Measurements from ENCODE around the gene ARHGEF3.

ARHGEF3 gene

DNA sequence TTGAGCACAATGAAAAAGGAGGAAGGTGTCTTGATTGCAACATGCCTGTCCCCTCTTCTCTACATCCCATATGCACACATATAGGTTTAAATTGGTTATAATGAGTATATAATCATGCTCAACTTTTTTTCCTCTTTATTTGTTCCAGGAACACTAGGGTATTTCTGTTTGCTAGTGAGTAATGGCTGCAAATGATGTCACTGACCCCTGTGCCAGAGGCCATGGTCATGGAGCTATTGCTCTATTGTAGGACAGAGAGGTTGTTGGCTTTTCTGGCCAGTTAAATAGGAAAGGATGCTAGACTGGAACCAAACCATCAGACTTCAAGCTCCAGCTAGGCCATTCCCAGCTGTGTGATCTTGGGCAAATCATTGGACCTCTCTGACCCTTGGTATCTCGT is 9.6 kb downstream of the ARHGEF3 start:
- no peak for DNase-seq

DNA sequence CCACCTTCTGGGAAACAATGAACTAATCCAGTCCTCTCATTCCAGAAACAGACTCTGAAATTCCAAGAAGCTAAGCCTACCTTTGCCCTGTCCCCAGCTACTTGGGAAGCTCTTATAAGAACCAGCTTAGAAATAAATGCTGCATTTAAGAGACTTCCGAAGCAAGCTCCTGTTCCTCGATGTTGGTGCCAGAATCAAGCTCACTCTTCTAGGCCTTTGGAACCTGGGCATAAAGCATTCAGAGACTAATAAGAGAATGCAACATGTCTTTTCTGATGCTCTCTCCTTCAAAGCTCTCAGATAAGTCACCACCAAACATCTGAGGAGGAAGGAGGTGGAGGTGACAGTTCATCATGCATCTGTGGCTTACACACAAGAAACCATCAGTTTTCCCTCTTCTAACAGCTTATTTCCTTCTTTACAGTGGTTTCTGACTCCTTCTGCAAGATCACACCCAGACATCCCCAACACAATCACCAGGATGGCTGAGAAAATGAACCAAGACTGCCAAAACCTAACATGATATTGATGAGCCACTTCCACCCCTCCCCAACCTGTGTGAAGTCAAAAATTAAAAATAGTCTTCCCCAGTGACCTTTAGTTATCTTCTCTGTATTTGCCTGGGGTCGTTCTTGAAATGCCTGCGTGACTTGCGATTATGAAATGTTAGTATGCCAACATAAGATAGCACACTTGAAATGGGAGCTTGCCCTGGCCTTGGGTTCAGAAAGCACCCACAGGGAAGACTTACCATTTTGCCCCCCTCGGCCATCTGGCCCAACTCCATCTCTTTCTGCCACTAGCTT is 11.5 kb downstream of the ARHGEF3 start:
- DNase-seq = peak; percentile 70

DNA sequence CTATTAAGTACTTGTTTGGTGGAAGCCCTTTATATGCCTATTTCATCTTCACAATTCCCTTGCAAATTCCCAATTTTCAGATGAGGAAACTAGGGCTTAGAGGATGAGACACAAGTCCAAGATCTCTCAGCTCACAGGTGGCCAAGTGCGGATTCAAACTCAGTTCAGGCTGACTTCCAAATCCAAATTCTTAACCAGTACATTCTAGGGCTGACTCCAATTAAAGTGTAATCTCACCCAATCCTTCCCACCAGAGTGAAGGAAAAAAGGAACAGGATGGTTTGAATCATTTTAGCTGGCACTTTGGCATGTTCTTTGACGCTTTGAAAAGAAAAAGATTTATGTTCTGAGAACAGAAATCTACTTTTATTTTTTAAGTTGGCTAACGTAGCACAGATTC is 12.7 kb downstream of the ARHGEF3 start:
- no peak for DNase-seq

DNA sequence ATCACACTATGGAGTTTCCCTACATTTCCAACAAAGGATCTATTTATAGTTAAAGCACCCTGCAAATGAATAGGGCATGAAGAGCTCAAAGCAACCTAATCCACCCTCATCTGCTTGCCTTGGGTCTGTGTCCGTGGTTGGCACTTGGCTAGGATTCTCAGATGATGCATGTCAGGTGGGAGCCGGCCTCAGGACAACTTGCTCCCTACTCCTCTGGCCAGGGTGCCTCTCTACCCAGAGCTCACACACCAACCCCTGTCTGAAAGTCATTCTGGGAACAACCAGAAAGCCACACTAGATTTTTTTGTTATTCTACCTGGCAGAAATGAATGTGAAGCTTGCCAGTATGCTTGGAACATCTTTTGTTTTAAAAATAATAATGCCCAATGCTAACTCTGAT is 13.2 kb downstream of the ARHGEF3 start:
- DNase-seq = peak; percentile 74

DNA sequence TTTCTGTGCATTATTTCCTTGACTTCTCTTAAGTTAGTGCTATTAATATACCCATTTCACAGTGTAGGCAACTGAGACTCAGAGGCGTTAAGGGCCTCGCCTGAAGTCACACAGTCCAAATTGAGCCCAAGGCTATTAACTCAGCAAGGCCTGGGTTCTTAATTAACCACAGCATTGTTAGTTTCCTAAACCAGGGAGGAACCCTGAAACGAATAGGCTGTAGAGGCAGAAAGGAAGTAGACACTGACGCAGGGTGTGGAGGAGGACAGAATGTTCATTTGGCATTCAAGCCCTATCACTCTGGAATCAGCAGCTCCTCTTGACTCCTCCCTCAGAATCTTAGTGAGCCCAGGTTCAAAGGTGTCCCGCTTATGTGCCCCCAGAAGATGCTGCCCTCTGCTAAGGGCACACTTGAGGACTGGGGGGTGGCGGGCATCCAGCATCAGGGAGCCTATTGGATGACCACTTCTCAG is 13.9 kb downstream of the ARHGEF3 start:
- DNase-seq = peak; percentile 41

DNA sequence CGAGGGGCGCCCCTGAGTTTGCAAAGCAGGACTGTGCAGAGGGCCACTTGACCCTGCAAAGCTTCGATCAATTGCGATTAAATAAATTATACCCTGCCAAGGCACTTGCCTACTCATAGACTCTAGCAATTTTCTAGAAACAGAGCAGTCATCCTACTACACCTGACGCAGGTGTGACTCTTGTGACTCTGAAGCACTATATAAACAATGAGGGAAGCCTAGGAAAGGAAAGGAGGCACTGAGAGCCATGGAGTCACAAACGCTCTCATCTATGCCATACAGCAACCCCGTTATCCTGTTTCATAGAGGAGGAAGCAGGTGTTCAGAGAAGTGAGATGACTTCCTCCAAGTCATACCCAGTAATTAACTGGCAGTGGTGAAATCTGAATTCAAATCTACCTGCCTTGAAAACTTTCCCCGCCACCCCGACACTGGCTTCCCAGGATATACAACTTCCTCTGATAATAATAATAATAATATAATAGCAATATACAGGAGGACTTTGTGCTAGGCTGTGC is 14.4 kb downstream of the ARHGEF3 start:
- DNase-seq = no peak

DNA sequence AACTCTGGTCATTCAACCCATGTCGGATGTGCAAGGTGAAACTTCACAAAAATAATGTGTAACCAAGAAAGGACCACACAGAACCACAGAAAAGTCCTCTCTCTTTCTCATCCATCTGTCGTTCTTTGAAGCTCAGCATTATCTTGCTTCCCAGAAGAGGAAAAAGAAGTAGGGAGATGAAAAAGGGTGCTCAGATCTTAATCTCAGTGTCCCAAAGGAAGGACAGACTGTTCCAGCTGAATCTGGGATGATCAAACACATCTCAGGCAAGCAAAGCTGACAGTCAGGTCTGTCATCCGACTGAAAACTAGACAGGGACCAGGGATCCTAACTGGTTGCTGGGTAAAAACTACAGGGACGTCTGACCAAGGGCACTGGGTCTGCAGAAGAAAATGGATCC is 16.2 kb downstream of the ARHGEF3 start:
- DNase-seq = no peak

DNA sequence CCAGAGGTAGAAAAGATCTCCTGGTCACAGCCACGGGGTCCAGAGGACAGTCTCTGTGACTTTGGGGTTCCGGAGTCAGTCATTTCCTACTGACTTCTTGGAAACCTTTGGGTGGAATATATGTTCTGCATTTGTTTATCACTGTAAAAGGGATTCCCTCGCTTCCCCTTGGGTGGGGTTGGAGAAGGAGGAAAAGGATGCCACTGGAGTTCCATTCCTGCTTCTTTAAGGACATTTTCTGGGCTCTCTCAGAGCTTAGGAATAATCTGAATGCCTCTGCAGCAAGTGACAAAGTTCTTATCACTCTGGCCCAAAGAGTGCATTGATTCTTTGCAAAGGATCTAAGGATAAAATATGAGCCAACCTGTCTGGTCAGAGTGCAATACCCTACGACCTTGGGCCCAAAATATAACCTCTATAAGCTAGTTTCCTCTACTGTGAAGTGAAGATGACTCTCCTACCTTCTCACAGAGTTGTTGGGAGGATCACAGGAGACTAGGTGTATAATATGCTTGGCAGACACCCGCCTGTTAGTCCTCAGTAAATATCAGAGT is 17.2 kb downstream of the ARHGEF3 start:
- no peak for DNase-seq

DNA sequence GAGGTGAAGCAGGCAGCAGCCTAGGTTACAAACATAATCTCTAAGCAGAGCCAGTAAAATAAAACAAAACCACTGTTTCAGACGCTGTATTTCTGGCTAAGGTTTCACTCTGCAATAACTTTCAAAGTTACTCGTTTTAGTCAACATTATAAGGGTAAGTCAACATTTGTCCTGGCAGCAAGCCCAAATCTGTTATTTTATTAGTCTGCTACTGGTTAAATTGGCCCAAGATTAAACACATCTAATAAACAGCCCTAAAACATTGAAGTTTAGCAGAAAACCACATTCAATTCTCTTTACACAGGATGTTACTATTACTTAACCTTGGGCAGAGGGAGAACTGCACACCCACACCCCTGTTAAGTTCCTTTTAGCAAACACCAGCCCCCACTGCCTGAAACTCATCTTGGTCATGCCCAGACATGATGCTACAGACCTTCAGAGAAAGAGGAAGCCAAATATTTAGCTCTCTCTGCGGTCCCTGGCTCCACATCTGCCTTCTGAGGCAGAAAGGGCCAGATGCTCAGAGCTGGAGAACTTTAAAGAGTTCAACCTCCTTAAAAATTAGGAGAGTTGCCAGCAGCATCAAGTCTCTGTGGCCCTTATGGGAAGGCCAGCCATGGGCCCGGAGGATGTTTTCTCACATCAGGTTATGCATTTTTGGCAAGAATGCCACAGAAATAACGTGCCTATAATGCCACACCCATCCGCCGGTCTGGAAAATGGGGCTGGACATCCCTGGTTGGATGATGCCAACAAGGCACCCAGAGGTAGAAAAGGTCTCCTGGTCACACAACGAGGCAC is 17.9 kb downstream of the ARHGEF3 start:
- DNase-seq = peak; percentile 87

DNA sequence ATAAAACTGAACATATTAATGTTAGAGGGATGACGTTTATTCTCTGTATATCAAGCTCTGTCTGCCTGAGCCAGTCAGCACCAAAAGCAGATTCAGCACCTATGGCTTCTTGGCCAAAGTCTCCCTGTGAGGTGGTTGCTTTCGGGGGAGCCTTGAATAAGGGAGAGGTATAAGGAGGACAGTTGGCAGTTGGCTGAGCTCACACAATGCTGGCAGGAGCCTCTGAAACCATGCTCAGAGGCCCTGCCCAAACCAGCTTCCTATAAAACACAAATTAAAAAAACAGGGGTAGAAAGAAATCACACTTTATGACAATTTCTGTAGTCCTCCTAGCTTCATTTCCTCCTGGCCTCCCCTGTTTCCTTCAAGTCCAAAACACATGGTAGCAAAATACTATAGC is 18.8 kb downstream of the ARHGEF3 start:
- no peak for DNase-seq

DNA sequence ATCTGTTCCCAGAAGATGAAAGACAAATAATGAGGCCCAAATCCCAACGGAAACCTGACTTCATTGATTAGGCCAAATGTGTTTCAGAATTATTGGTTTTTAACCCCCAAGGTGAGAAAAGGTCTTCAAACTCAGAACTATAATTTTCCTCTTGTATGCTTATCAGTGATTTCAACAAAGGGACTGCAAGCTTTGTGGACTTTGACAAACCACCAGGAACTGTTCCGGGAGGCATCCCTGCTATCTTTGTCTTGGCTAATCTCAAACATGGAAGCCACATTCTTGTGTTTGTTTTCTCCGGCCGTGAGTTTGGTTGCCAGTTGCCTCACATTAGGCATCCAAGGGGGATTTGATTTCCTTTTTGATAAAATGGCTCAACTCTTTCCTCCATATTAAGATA is 19.5 kb downstream of the ARHGEF3 start:
- no peak for DNase-seq

DNA sequence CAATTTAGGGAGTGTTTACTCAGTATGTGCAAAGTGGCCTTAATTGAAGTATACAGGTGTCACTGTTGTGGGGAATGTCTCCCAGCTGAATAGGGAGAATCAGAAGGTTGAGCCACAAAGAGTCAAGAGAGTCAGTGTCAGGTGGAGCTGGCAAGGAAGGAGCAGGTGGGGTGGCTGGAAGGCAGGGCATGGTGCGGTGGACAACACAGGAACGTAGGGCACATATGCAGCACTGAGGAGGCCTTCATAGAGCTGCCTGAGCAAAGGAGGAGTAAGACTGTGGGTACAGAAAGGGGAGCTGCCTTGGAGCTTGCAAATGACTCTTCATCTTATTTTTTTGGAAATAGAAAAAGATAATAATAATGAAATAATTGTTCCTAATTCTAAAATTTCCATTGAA is 20.0 kb downstream of the ARHGEF3 start:
- no peak for DNase-seq

DNA sequence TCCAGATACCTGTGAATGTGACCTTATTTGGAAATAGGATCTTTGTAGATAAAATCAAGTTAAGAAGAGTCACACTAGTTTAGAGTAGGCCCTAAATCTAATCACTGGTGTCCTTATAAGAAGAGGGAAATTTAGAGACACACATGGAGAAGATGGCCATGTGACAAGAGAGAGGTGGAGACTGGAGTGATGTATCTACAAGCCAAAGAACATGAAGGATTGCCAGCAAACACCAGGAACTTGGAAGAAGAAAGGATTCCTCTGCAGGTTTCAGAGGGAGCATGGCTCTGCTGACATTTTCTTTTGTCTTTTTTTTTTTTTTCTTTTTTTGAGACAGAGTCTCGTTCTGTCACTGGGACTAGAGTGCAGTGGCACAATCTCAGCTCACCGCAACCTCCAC is 20.8 kb downstream of the ARHGEF3 start:
- DNase-seq = no peak

DNA sequence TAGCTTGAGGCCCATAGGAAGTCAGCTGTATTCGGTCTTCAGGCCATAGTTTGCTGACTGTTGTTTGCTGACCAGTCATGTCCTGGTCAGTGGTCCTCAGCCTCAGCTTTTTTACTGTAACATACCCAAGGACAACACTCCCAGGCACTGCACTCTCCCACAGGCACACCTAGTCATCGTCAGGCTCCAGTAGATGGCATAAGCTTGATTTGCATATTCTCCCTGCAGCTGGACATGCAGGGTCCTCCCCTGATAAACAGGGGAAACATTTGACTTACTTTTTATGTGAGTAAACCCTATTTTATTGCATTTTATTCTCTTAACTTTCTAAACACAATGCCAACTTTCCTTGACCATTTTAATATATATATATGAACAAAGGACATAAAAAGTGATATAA is 22.9 kb downstream of the ARHGEF3 start:
- DNase-seq = no peak

DNA sequence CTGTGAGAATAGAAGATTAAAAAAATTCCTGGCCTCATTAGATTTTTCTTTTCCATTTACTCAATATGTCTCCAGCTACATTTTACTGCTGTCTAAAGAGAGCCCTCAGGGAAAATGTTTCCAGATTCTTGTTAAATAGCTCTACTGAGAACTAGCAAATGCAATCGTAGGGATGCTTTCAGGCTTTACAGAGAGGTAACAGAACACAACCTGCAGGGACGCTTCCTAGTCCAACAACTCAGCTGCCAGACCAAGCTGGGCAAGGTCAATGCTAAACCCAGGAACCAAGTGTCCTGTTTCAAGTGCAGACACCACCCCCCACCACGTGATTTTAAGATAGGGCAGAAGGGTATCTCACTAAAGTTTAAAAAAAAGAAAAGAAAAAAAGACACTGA is 25.2 kb downstream of the ARHGEF3 start:
- no peak for DNase-seq

DNA sequence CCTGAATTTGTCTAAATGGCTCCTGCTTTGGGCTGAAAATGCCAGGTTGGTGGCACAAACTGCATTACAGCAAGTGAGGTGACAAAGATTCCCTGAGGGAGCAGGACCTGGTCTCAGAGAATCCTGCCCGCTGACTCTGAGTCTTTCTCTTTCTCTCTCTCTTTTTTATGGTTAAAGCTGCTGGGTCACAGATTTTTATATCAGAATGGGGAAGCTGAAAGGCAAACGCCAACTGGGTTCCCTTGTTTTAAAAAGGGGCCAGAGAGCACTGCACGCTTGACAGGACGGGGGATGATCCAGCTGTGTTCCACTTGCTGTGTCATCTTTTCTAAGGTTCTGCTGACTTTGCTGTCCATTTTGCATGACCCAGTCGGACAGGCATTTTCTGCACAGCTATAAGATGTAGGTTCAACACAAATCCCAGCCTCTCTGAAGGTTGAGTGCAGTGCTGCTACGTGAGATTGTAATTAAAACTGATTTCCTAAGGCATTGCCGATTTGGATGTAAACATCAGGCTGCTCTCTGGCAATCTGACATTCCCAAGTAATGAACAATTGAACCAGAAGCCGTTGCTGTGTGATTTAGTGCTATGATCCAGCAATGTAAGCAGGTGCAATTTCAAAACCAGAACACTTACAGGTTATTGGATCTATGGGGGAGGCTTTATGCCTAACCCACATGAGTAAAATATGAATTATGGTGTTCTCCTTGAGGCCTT is 25.8 kb downstream of the ARHGEF3 start:
- no peak for DNase-seq

DNA sequence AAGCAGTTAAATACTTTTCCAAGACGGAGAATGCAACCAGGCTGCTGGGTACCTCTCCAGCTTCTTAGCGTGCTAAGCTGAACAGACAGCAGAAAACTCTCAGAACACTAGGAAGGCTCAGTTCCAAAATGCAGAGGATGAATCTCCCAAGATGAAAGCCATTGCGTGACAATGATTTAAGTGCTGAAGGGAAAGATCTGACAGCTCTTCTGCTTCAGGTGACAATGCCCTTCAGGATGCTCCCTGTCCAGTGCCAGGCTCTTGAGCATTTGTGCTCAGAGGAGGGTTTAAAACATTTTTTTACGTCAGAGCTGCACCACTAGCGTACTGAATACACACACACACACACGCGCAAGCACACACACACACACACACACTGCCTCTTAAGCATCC is 26.3 kb downstream of the ARHGEF3 start:
- no peak for DNase-seq

DNA sequence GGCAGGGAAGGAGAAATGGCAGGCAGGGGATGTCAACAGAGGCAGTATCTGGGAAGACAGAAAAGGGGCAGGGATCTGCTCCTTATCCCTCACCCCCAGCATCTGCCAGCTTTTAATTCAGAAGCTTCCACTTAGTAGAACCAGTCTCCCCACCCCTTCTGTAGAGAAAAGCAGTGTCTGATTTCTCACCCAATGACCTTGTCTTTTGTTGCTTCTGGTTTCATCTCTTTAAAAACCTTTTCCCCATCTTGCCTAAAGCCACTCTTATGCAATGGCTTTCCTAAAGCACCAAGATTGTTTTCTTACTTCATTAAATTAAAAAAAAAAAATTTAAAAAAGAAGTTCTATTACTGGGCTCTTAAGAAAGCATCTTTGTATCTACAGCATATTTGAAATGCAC is 27.8 kb downstream of the ARHGEF3 start:
- DNase-seq = no peak

DNA sequence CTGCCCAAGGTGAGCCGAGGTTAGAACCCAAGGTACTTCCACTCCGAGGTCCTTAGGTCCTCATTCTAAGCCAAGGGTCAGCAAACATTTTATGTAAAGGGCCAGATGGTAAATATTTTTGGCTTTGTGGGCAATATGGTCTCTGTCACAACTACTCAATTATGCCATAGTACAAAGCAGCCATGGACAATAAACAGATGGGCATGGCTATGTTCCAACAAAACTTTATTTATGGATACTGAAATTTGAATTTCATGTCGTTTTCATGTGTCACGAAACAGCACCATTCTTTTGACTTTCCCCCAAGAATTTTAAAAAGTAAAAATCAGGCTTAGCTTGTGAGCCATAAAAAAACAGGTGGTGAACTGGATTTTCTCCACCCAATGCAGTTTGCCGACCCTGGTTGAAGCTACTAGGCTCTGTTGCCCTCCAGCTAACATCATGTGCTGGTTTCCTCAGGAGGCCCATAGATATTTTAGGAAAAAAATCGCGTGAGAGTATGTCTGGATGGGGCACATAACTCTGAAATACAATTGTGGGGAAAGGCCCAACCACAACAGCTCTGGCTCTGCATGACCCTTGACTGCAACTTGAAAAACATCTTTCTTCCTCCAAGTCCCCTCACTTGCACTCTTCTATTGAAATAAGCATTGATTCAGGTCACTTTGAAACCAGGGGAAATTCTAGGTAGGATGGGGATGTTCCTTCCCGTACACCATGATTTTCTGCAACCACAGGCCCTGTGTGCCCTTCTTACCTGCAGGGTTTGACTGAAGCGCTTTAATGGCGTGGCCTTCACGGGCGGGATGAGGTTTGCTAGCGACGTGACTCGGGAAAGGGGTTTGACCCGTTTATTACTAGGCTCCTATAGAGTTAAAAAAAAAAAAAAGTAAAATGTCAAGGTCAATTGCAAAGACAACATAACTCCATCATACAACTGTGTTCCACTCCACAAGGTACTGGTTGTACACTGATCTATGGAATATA is 28.5 kb downstream of the ARHGEF3 start:
- DNase-seq = no peak

DNA sequence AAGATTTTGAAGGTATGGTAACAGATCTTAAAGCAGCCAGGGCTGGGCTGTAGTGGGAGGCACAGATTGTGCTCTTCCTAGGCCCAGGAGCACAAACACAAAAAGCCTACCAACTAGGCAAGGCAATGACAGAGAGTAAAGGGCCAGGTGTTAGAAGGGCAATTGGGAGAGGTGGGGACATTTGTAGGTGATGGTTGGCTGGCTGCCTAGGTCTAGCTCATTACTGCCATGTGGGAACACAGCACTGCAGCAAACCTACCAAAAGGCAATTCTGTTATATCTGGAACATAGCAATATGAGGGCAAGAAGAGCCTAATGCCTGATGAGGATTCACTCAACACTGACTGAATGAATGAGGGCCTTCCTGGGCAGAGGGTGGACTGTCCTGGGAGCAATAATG is 30.4 kb downstream of the ARHGEF3 start:
- DNase-seq = no peak

DNA sequence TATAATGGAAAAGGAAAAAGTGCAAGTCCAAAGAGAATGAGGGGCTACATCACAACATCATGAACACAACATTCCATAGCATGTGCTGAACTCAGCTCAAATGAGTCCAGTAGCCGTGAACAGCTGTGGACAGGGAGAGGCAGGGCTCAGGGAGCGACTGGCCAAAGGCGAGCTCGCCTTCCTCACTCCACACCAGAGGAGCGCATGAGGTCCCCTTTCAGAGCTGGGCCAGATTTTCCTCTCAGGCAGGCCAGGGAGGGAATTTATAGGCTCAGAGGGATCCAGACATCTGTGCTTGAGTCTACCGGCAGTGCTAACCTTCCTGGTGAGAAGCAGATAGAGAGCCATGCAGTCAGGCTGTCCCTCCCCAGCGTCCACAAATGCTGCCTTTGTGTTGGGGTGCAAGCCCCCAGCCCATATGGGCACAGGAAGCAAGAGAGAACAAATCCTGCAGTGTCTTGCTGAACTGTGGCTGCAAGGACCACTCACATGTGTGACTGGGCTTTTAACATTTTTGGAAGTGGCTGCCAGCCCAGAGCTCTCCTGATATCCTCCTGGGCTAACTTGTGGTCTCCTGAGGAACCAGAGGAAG is 32.5 kb downstream of the ARHGEF3 start:
- no peak for DNase-seq

All from activated CD4-positive, alpha-beta T cell treated with anti-CD3 and anti-CD28 coated beads, Interleukin-10, Interleukin-2, amounts not matched to agents 100 ng/mL and 50 ng/mL, durations not matched to agents 16 hours and 8 hours (primary cell).